ENCODE results near the gene HABP2. TPM values are rescaled to one million over a fixed set of nuclear protein-coding genes. Genes with fewer than 3 reads are reported as not detected.

Gene HABP2
- total and polyA plus RNA-seq, 4 donors, result 109 to 259 (median 197) TPM

GRCh38 chr10:113589201-113589770, 36.4 kb downstream of the HABP2 start:
- no peak overlapping the region for H3K4me3 ChIP-seq (ENCODE audit: low read depth in 1 of 3, low read length in 3 of 3)
- H3K36me3 ChIP-seq (ENCODE audit: control insufficient read depth in 4 of 4, insufficient read depth in 3 of 4, low read depth in 1 of 4, low read length in 3 of 4), result peaks cover 12 to 58% (median 38%) of the 10 kb centered on the region in 4 donors
- TF ChIP-seq EGR1 (IDR thresholded peaks at IDR 0.05; ENCODE audit: low read depth in 2 of 2) (no peak), TAF1 (conservative IDR thresholded peaks at IDR 0.05) (no peak), YY1 (IDR thresholded peaks at IDR 0.05) (no peak), REST (IDR thresholded peaks at IDR 0.05) (no peak), ZBTB33 (IDR thresholded peaks at IDR 0.05) (no peak), HNF4G (IDR thresholded peaks at IDR 0.05) (no peak), GABPA (IDR thresholded peaks at IDR 0.05 in 1 of 2, conservative IDR thresholded peaks at IDR 0.05 in 1 of 2) (no peak), MAX (IDR thresholded peaks at IDR 0.05) (no peak), RAD21 (IDR thresholded peaks at IDR 0.05) (no peak), RXRA (IDR thresholded peaks at IDR 0.05) (no peak), NR2F2 (IDR thresholded peaks at IDR 0.05) (no peak), HNF4A (conservative IDR thresholded peaks at IDR 0.05) (no peak), CTCF (IDR thresholded peaks at IDR 0.05; ENCODE audit: low read depth, low read length, missing input control) (no peak), ATF3 (IDR thresholded peaks at IDR 0.05) (no peak), SP1 (IDR thresholded peaks at IDR 0.05) (no peak), FOXA1 (IDR thresholded peaks at IDR 0.05) (no peak), JUND (IDR thresholded peaks at IDR 0.05) (no peak), FOXA2 (IDR thresholded peaks at IDR 0.05) (no peak)
- H3K9ac ChIP-seq (ENCODE audit: low read depth in 1 of 2, low read length in 2 of 2), result no peak overlapping the region
- no peak for DNase-seq (ENCODE audit: low spot score)
- H3K9me3 ChIP-seq (ENCODE audit: control insufficient read depth in 4 of 4, low read length in 3 of 4), result no peaks in the 10 kb centered on the region
- no peaks in the 10 kb centered on the region for H3K4me1 ChIP-seq (ENCODE audit: control insufficient read depth in 4 of 4, insufficient read depth in 4 of 4, low read length in 3 of 4)
- H3K27me3 ChIP-seq (ENCODE audit: control insufficient read depth in 4 of 4, insufficient read depth in 4 of 4, low read length in 3 of 4), result no peaks in the 10 kb centered on the region
- no peak overlapping the region for H3K27ac ChIP-seq (ENCODE audit: low read depth in 1 of 2, low read length in 2 of 2)
- 83% methylated on average over 13 of the region's 13 CpGs for WGBS
